Astrocyte of the spinal cord (primary cell): ENCODE results near the gene TMPRSS2.

Experiments
- DNase-seq: peaks from one replicate; pipeline ENCODE4 v3.0.0; 2011; ENCODE audit warnings: low read depth, low spot score
- H3K4me3 ChIP-seq: 2 replicates; pipeline ENCODE4 v1.5.1; 2011; ENCODE audit warnings: low read depth, mild to moderate bottlenecking, low read length, moderate library complexity
- in situ Hi-C: cut with HindIII; loops from 2 replicates; pipeline ENCODE4 v1.10.0; 2017; ENCODE audit warnings: low sequenced_read_pairs
- TF ChIP-seq, protein P1 (sequence below): IDR thresholded peaks from 2 replicates; pipeline ENCODE4 v1.5.1; 2012; ENCODE audit warnings: low read depth, mild to moderate bottlenecking, low read length, inconsistent platforms

The TMPRSS2 gene

DNA sequence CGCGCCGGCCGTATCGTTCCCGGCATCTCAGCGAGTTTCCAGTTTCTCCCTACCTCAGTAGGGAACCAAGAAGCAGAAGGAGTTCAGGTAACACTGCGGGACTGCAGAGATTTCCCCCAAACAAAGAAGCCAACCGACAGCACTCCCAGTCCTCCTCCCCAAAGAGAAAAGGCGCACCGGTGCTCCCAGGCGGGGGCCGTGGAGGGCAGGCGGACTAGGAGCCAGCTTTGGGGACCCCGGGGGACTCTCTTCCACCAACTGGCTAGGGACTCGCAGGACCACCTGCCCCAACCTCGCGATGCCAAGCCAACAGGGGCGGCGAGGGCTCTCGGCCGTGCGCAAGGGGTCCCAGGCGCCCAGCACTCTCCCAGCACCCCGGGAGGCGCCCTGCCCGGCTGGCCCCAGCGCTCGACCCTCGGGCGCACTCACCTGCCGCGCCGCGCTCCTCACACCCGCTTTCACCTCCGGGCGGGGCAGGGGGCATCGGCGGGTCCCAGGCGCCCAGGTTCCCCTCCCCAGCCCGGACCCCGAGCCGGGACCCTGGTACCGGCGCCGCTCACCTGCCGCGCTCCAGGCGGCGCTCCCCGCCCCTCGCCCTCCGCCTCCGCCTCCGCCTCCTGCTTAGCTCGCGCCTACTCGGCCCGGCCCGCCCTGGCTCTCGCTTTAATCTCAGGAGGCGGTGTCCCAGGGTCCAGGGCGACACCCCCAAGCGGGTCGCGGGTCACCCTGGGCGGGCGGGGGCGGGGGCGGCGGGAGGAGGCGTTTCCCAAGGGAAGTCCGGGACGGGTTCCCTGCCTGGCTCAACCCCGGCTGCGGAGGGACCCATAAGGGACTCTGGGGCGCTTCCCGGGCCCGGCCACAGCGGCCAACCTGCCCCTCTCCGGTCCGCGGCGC, at the start of gene TMPRSS2:
TSS of gene TMPRSS2 (minus strand) at position 638 of the 894 bp plus-strand sequence. CDS start 10,025 bp downstream, outside the sequence.
- DNase-seq, result no peak
- no peak within 1 kb of the TSS for H3K4me3 ChIP-seq
- in situ Hi-C loops, result no loop called here

GRCh38 chr21:41555057-41555456, 47.1 kb upstream of the TMPRSS2 start:
- TF ChIP-seq, protein P1, sequence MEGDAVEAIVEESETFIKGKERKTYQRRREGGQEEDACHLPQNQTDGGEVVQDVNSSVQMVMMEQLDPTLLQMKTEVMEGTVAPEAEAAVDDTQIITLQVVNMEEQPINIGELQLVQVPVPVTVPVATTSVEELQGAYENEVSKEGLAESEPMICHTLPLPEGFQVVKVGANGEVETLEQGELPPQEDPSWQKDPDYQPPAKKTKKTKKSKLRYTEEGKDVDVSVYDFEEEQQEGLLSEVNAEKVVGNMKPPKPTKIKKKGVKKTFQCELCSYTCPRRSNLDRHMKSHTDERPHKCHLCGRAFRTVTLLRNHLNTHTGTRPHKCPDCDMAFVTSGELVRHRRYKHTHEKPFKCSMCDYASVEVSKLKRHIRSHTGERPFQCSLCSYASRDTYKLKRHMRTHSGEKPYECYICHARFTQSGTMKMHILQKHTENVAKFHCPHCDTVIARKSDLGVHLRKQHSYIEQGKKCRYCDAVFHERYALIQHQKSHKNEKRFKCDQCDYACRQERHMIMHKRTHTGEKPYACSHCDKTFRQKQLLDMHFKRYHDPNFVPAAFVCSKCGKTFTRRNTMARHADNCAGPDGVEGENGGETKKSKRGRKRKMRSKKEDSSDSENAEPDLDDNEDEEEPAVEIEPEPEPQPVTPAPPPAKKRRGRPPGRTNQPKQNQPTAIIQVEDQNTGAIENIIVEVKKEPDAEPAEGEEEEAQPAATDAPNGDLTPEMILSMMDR, result no peak
- in situ Hi-C loops, result no loop called here
- H3K4me3 ChIP-seq, result no peak overlapping the region
- no peak for DNase-seq

More for the DNA sequence above, at the start of gene TMPRSS2:
- TF ChIP-seq, protein P1, result no peak

DNA sequence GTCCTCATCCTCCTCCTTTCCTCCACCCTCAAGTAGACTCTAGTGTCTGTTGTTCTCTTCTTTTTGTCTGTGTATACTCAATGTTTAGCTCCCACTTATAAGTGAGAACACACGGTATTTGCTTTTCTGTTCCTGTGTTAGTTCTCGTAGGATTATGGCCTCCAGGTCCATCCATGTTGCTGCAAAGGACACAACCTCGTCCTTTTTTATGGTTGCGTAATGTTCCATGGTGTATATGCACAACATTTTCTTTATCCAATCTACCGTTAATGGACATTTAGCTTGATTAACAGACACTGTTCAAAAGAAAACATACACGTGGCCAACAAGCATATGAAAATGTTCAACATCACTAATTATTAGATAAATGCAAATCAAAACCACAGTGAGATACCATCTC, 44.3 kb upstream of the TMPRSS2 start:
- no peak overlapping the region for H3K4me3 ChIP-seq
- DNase-seq, result no peak
- TF ChIP-seq, protein P1, result no peak
- in situ Hi-C loops, result no loop called here

DNA sequence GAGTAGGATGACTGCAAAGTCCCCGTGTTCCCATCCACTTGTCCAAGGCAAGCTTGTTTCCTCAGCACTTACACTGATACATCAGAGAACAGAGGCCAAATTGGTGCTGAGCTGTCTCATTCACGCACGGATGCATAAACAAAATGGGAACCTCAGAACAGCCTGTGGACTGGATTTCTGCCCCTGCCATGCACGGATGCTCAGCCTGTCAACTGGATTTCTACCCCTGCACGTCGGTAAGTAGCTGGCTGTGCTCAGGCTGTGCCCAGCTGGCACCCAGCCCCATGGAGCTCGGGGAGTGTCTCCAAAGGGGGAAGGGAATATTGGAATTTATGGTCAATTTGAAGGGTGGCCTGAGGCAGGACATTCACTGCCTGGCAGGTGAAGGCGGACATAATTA, 40.8 kb upstream of the TMPRSS2 start:
- TF ChIP-seq, protein P1, result no peak
- DNase-seq, result no peak
- no peak overlapping the region for H3K4me3 ChIP-seq
- in situ Hi-C loops, result no loop called here

- TF ChIP-seq, protein P1, result no peak
- in situ Hi-C loops, result no loop called here
- no peak for DNase-seq
- H3K4me3 ChIP-seq, result no peak overlapping the region
These were observed 39.2 kb upstream of the TMPRSS2 start for GRCh38 chr21:41547111-41547510.

GRCh38 chr21:41545500-41546359, 37.8 kb upstream of the TMPRSS2 start:
- in situ Hi-C loops, result no loop called here

More at GRCh38 chr21:41545500-41546359, 37.8 kb upstream of the TMPRSS2 start:
- no peak for DNase-seq
- TF ChIP-seq, protein P1, result no peak
- H3K4me3 ChIP-seq, result no peak overlapping the region
